Measurements from ENCODE around the gene LRRC3. TPM values are rescaled to one million over a fixed set of nuclear protein-coding genes. Genes with fewer than 3 reads are reported as not detected.

LRRC3 gene
- total RNA-seq, 1 donor from 2014 or later: 9.1 TPM

DNA sequence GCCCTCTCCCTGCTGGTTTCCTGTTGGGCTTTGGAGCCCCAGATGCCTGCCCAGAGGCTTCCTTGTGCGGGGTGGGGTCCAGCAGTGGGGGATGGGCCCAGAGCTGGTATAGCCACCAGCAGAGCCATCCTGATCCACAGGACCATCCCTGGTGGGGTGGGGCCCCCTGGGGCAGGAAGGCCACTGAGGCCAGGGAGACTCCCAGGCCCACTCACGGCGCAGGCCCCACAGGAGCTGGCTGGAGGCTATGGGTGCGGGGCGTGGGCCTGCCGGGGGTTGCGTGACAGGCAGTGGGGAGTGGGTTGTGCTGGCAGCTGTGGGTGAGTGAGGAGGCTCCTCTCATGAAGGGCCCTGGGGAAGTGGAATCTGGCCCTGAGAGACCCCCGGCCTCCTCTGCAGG is 5.7 kb downstream of the LRRC3 start:
- H3K4me1 Mint-ChIP-seq (ENCODE audit: unreplicated experiment): peaks cover 5% of the 10 kb centered on the region
- no peaks in the 10 kb centered on the region for H3K9me3 Mint-ChIP-seq (ENCODE audit: unreplicated experiment)
- DNase-seq (ENCODE audit: low spot score): no peak
- no peak overlapping the region for H3K27ac Mint-ChIP-seq (ENCODE audit: unreplicated experiment)
- H3K4me3 Mint-ChIP-seq (ENCODE audit: unreplicated experiment): no peak overlapping the region
- TF ChIP-seq, protein P1, sequence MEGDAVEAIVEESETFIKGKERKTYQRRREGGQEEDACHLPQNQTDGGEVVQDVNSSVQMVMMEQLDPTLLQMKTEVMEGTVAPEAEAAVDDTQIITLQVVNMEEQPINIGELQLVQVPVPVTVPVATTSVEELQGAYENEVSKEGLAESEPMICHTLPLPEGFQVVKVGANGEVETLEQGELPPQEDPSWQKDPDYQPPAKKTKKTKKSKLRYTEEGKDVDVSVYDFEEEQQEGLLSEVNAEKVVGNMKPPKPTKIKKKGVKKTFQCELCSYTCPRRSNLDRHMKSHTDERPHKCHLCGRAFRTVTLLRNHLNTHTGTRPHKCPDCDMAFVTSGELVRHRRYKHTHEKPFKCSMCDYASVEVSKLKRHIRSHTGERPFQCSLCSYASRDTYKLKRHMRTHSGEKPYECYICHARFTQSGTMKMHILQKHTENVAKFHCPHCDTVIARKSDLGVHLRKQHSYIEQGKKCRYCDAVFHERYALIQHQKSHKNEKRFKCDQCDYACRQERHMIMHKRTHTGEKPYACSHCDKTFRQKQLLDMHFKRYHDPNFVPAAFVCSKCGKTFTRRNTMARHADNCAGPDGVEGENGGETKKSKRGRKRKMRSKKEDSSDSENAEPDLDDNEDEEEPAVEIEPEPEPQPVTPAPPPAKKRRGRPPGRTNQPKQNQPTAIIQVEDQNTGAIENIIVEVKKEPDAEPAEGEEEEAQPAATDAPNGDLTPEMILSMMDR (IDR thresholded peaks at IDR 0.05; ENCODE audit: unreplicated experiment): no peak
- peaks cover 4% of the 10 kb centered on the region for H3K27me3 Mint-ChIP-seq (ENCODE audit: unreplicated experiment)
- H3K36me3 Mint-ChIP-seq (ENCODE audit: low read depth, unreplicated experiment): peaks cover 4% of the 10 kb centered on the region

- TF ChIP-seq, protein P1 (IDR thresholded peaks at IDR 0.05; ENCODE audit: unreplicated experiment): peak; percentile 19
- Mint-ChIP-seq H3K4me3 (ENCODE audit: unreplicated experiment) (no peak overlapping the region), H3K27ac (ENCODE audit: unreplicated experiment) (no peak overlapping the region), H3K9me3 (ENCODE audit: unreplicated experiment) (no peaks in the 10 kb centered on the region), H3K36me3 (ENCODE audit: low read depth, unreplicated experiment) (peaks cover 6% of the 10 kb centered on the region), H3K27me3 (ENCODE audit: unreplicated experiment) (peaks cover 4% of the 10 kb centered on the region), H3K4me1 (ENCODE audit: unreplicated experiment) (peaks cover 5% of the 10 kb centered on the region)
- peak; percentile 29 for DNase-seq (ENCODE audit: low spot score)
Observed at GRCh38 chr21:44461464-44462001, 6.2 kb downstream of the LRRC3 start.

DNA sequence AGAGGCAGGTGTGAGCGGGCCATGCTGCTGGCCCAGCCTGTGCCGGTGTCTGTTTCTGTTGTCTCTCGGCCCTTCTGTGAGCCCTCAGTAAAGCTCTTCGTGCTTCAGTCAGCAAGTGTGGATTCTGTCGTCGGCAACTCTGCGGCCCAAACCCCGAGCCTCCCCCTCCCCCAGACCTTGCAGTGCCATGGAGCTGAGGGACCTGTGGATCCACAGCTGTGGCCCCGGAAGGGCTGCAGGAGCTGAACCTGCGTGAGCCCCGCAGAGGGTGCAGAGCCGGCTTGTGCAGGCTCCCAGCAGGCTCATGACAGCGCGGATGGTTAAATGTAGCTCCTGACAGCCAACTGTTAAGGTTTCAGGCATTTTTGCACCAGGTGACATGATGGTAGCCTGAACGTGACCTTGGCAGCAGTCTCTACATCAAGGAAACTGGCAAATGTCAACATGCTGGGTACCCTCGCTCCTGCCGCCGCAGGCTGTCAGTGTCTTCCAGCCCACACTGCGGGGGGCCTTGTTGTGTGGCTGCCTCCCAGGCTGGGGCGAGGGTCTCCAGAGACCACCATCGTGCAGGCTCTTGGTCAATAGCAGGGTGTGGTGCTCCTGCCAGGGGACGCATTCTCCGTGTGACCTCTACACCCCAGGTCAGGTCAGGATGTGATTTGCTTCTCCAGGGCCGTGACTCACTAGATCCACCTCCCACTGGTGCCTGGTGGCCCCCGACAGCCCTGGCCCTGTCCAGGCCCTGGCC is 7.0 kb downstream of the LRRC3 start:
- TF ChIP-seq, protein P1 (IDR thresholded peaks at IDR 0.05; ENCODE audit: unreplicated experiment): no peak
- no peak for DNase-seq (ENCODE audit: low spot score)
- Mint-ChIP-seq H3K9me3 (ENCODE audit: unreplicated experiment) (no peaks in the 10 kb centered on the region), H3K27ac (ENCODE audit: unreplicated experiment) (no peak overlapping the region), H3K4me3 (ENCODE audit: unreplicated experiment) (no peak overlapping the region), H3K4me1 (ENCODE audit: unreplicated experiment) (peaks cover 5% of the 10 kb centered on the region), H3K36me3 (ENCODE audit: low read depth, unreplicated experiment) (peaks cover 6% of the 10 kb centered on the region), H3K27me3 (ENCODE audit: unreplicated experiment) (peaks cover 4% of the 10 kb centered on the region)

DNA sequence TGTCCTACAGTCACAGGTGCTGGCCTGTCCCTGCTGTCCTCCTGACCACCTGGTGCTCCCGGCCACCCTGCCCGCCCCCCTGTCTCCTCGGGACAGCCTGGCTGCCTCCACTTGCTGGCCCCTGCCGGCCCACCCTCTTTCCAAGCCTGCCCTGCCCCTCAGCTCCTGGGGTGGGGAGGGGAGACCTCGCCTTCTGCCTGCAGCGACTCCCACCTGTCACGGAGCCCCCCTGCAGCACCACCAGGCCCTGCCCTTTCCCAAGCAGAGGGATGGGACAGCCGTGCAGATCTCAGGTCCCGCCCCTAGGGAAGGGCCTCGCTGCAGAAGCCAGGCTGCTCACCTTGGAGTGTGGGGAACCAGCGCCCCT is 7.5 kb downstream of the LRRC3 start:
- Mint-ChIP-seq H3K4me1 (ENCODE audit: unreplicated experiment) (peaks cover 3% of the 10 kb centered on the region), H3K4me3 (ENCODE audit: unreplicated experiment) (no peak overlapping the region), H3K27me3 (ENCODE audit: unreplicated experiment) (peaks cover 4% of the 10 kb centered on the region), H3K36me3 (ENCODE audit: low read depth, unreplicated experiment) (peaks cover 6% of the 10 kb centered on the region), H3K27ac (ENCODE audit: unreplicated experiment) (no peak overlapping the region), H3K9me3 (ENCODE audit: unreplicated experiment) (no peaks in the 10 kb centered on the region)
- no peak for DNase-seq (ENCODE audit: low spot score)
- TF ChIP-seq, protein P1 (IDR thresholded peaks at IDR 0.05; ENCODE audit: unreplicated experiment): no peak

GRCh38 chr21:44463724-44464123 is 8.4 kb downstream of the LRRC3 start:
- Mint-ChIP-seq H3K4me3 (ENCODE audit: unreplicated experiment) (no peak overlapping the region), H3K27me3 (ENCODE audit: unreplicated experiment) (peaks cover 4% of the 10 kb centered on the region), H3K27ac (ENCODE audit: unreplicated experiment) (no peak overlapping the region), H3K9me3 (ENCODE audit: unreplicated experiment) (no peaks in the 10 kb centered on the region), H3K4me1 (ENCODE audit: unreplicated experiment) (peaks cover 3% of the 10 kb centered on the region), H3K36me3 (ENCODE audit: low read depth, unreplicated experiment) (peaks cover 6% of the 10 kb centered on the region)
- DNase-seq (ENCODE audit: low spot score): no peak
- TF ChIP-seq, protein P1 (IDR thresholded peaks at IDR 0.05; ENCODE audit: unreplicated experiment): no peak
